Liver (tissue), 10 donors: ENCODE results near the gene ARMS2. TPM values are rescaled to one million over a fixed set of nuclear protein-coding genes. Genes with fewer than 3 reads are reported as not detected.

Experiments used
- DNase-seq: peaks from one replicate; pipeline ENCODE4 v3.0.0-alpha.2; 2017; ENCODE audit warnings: low spot score
- H3K27ac ChIP-seq, 2 donors: one replicate each; pipeline ENCODE4 v1.7.0; 2013; ENCODE audit warnings: inconsistent platforms in 2 of 2, low read length in 2 of 2, control low read depth in 1 of 2, low read depth in 1 of 2, mild to moderate bottlenecking in 1 of 2
- H3K27me3 ChIP-seq, 4 donors: one replicate each; pipeline versions ENCODE4 v1.6.1 to v1.7.0; 2013; ENCODE audit warnings: low read length in 3 of 4, inconsistent platforms in 1 of 4, mild to moderate bottlenecking in 1 of 4, moderate library complexity in 1 of 4; ENCODE audit not compliant: control insufficient read depth in 4 of 4, insufficient read depth in 4 of 4
- H3K36me3 ChIP-seq, 4 donors: one replicate each; pipeline versions ENCODE4 v1.6.1 to v1.7.0; 2013; ENCODE audit warnings: low read length in 3 of 4, mild to moderate bottlenecking in 3 of 4, low read depth in 1 of 4, moderate library complexity in 1 of 4; ENCODE audit not compliant: control insufficient read depth in 4 of 4, insufficient read depth in 3 of 4
- H3K4me1 ChIP-seq, 4 donors: one replicate each; pipeline versions ENCODE4 v1.6.1 to v1.7.0; 2013; ENCODE audit warnings: low read length in 3 of 4, mild to moderate bottlenecking in 3 of 4, moderate library complexity in 1 of 4; ENCODE audit not compliant: control insufficient read depth in 4 of 4, insufficient read depth in 4 of 4
- H3K4me3 ChIP-seq, 3 donors: one replicate each; pipeline versions ENCODE4 v1.6.1 to v1.7.0; 2013; ENCODE audit warnings: low read length in 3 of 3, control low read depth in 1 of 3, low read depth in 1 of 3, mild to moderate bottlenecking in 1 of 3
- H3K9ac ChIP-seq, 2 donors: one replicate each; pipeline ENCODE4 v1.7.0; 2013; ENCODE audit warnings: low read length in 2 of 2, mild to moderate bottlenecking in 2 of 2, moderate library complexity in 2 of 2, control low read depth in 1 of 2, low read depth in 1 of 2
- H3K9me3 ChIP-seq, 4 donors: one replicate each; pipeline versions ENCODE4 v1.6.1 to v1.7.0; 2013; ENCODE audit warnings: low read length in 3 of 4; ENCODE audit not compliant: control insufficient read depth in 4 of 4
- EGR1 ChIP-seq, 2 donors: IDR thresholded peaks; 2 replicates each; pipeline ENCODE4 v1.6.1; 2016 to 2018; ENCODE audit warnings: antibody characterized with exemption in 2 of 2, low read depth in 2 of 2
- FOXA1 ChIP-seq: IDR thresholded peaks from 2 replicates; pipeline ENCODE4 v1.6.1; 2016; ENCODE audit warnings: antibody characterized with exemption
- FOXA2 ChIP-seq: IDR thresholded peaks from 2 replicates; pipeline ENCODE4 v1.6.1; 2016; ENCODE audit warnings: antibody characterized with exemption
- GABPA ChIP-seq, 2 donors: IDR thresholded peaks in 1 of 2; conservative IDR thresholded peaks in 1 of 2; 2 replicates each; pipeline ENCODE4 v1.6.1; 2016; ENCODE audit warnings: antibody characterized with exemption in 2 of 2, mild to moderate bottlenecking in 1 of 2, moderate library complexity in 1 of 2
- HNF4A ChIP-seq, 2 donors: conservative IDR thresholded peaks; 2 replicates each; pipeline ENCODE4 v1.6.1; 2016; ENCODE audit warnings: antibody characterized with exemption in 2 of 2, mild to moderate bottlenecking in 2 of 2
- HNF4G ChIP-seq: IDR thresholded peaks from 2 replicates; pipeline ENCODE4 v1.6.1; 2016; ENCODE audit warnings: antibody characterized with exemption
- JUND ChIP-seq, 2 donors: IDR thresholded peaks; 2 replicates each; pipeline ENCODE4 v1.6.1; 2016; ENCODE audit warnings: antibody characterized with exemption in 2 of 2
- MAX ChIP-seq: IDR thresholded peaks from 2 replicates; pipeline ENCODE4 v1.6.1; 2016; ENCODE audit warnings: antibody characterized with exemption
- NR2F2 ChIP-seq: IDR thresholded peaks from 2 replicates; pipeline ENCODE4 v1.6.1; 2016; ENCODE audit warnings: antibody characterized with exemption
- RAD21 ChIP-seq, 2 donors: IDR thresholded peaks; 2 replicates each; pipeline ENCODE4 v1.6.1; 2016; ENCODE audit warnings: antibody characterized with exemption in 2 of 2, mild to moderate bottlenecking in 2 of 2
- REST ChIP-seq: IDR thresholded peaks from 2 replicates; pipeline ENCODE4 v1.6.1; 2016; ENCODE audit warnings: antibody characterized with exemption, mild to moderate bottlenecking
- RXRA ChIP-seq, 2 donors: IDR thresholded peaks; 2 replicates each; pipeline ENCODE4 v1.6.1; 2017 to 2018; ENCODE audit warnings: antibody characterized with exemption in 2 of 2, mild to moderate bottlenecking in 1 of 2
- SP1 ChIP-seq: IDR thresholded peaks from 2 replicates; pipeline ENCODE4 v1.6.1; 2018; ENCODE audit warnings: antibody characterized with exemption, mild to moderate bottlenecking
- TAF1 ChIP-seq: conservative IDR thresholded peaks from 2 replicates; pipeline ENCODE4 v1.6.1; 2016; ENCODE audit warnings: antibody characterized with exemption, mild to moderate bottlenecking
- YY1 ChIP-seq: IDR thresholded peaks from 2 replicates; pipeline ENCODE4 v1.6.1; 2016; ENCODE audit warnings: antibody characterized with exemption, mild to moderate bottlenecking
- WGBS: extraction: QIAGEN DNeasy Blood & Tissue Kit; methylation state at CpG from one replicate; pipeline ENCODE4 v1.1.7; 2013; 5-methylcytosine and 5-hydroxymethylcytosine counted together
- polyA plus RNA-seq, 2 donors: library from polyadenylated mRNA; stranded (reverse) in 1 of 2; unstranded in 1 of 2; fragments of 200-250 nt in 1 of 2; fragments of >200 nt in 1 of 2; fragmentation: Nextera tagmentation in 1 of 2; extraction: Ambion mirVana in 1 of 2; gene quantifications; one replicate each; pipeline versions ENCODE4 v1.2.1 to v1.2.3, GENCODE V29; 2013 to 2015
- small RNA-seq: library from RNA; depleted of rRNA; stranded (forward); fragments of <200 nt; gene quantifications from one replicate; pipeline ENCODE3, GENCODE V24; 2014
- total RNA-seq, 2 donors: library from RNA; depleted of rRNA; stranded (reverse); fragments of >200 nt; gene quantifications; one replicate each; pipeline ENCODE4 v1.2.3, GENCODE V29; 2014
- TF ChIP-seq, protein P1 (sequence below): IDR thresholded peaks from 2 replicates; pipeline ENCODE4 v1.6.1; 2016; ENCODE audit warnings: antibody characterized with exemption
- TF ChIP-seq, protein P2 (sequence below): IDR thresholded peaks from 2 replicates; pipeline ENCODE4 v1.6.1; 2016; ENCODE audit warnings: antibody characterized with exemption
- TF ChIP-seq, protein P3 (sequence below): fragments of 150-350 bp; IDR thresholded peaks from 2 replicates; pipeline ENCODE4 v1.5.1; 2017; ENCODE audit warnings: improper control_type of control experiment, low read depth, low read length; ENCODE audit not compliant: missing input control
- donor health status: healthy.
- donor health status: healthy.
- donor health status: healthy.
- donor health status: healthy.
- donor health status: healthy.

The ARMS2 gene
- total and polyA plus RNA-seq, 4 donors, result 0.17 TPM; not detected in 3

- no peaks in the 10 kb centered on the region for H3K9me3 ChIP-seq
- peaks cover 0 to 2% (median 0%) of the 10 kb centered on the region in 4 donors for H3K4me1 ChIP-seq
- H3K9ac ChIP-seq, result no peak overlapping the region
- TF ChIP-seq GABPA (IDR thresholded peaks at IDR 0.05 in 1 of 2, conservative IDR thresholded peaks at IDR 0.05 in 1 of 2) (no peak), NR2F2 (no peak), SP1 (no peak), MAX (no peak), FOXA1 (no peak), REST (no peak), EGR1 (IDR thresholded peaks at IDR 0.05; ENCODE audit: low read depth in 2 of 2) (no peak), YY1 (no peak), RAD21 (IDR thresholded peaks at IDR 0.05) (no peak), HNF4G (no peak), TAF1 (no peak), JUND (IDR thresholded peaks at IDR 0.05) (no peak), FOXA2 (no peak), RXRA (IDR thresholded peaks at IDR 0.05) (no peak), HNF4A (conservative IDR thresholded peaks at IDR 0.05) (no peak)
- TF ChIP-seq, protein P1, sequence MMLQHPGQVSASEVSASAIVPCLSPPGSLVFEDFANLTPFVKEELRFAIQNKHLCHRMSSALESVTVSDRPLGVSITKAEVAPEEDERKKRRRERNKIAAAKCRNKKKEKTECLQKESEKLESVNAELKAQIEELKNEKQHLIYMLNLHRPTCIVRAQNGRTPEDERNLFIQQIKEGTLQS, result no peak
- TF ChIP-seq, protein P2, sequence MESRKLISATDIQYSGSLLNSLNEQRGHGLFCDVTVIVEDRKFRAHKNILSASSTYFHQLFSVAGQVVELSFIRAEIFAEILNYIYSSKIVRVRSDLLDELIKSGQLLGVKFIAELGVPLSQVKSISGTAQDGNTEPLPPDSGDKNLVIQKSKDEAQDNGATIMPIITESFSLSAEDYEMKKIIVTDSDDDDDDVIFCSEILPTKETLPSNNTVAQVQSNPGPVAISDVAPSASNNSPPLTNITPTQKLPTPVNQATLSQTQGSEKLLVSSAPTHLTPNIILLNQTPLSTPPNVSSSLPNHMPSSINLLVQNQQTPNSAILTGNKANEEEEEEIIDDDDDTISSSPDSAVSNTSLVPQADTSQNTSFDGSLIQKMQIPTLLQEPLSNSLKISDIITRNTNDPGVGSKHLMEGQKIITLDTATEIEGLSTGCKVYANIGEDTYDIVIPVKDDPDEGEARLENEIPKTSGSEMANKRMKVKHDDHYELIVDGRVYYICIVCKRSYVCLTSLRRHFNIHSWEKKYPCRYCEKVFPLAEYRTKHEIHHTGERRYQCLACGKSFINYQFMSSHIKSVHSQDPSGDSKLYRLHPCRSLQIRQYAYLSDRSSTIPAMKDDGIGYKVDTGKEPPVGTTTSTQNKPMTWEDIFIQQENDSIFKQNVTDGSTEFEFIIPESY, result no peak
- TF ChIP-seq, protein P3, sequence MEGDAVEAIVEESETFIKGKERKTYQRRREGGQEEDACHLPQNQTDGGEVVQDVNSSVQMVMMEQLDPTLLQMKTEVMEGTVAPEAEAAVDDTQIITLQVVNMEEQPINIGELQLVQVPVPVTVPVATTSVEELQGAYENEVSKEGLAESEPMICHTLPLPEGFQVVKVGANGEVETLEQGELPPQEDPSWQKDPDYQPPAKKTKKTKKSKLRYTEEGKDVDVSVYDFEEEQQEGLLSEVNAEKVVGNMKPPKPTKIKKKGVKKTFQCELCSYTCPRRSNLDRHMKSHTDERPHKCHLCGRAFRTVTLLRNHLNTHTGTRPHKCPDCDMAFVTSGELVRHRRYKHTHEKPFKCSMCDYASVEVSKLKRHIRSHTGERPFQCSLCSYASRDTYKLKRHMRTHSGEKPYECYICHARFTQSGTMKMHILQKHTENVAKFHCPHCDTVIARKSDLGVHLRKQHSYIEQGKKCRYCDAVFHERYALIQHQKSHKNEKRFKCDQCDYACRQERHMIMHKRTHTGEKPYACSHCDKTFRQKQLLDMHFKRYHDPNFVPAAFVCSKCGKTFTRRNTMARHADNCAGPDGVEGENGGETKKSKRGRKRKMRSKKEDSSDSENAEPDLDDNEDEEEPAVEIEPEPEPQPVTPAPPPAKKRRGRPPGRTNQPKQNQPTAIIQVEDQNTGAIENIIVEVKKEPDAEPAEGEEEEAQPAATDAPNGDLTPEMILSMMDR, result no peak
- no peak overlapping the region for H3K4me3 ChIP-seq
- H3K27me3 ChIP-seq, result no peaks in the 10 kb centered on the region
- no peak overlapping the region for H3K27ac ChIP-seq
- WGBS, result 93% methylated on average over 15 of the region's 15 CpGs
- DNase-seq, result no peak
- peaks cover 2 to 36% (median 14%) of the 10 kb centered on the region in 4 donors for H3K36me3 ChIP-seq
Measured at GRCh38 chr10:122505885-122506645, 51.6 kb downstream of the ARMS2 start.

Small RNAs within 50 kb of the gene (small RNA-seq; reads per million reads assigned to genes)
- gene MIR3941, result not detected

Other genes starting within 250 kb of the ARMS2 start
- gene BTBD16, start 183.4 kb upstream of the ARMS2 start, total RNA-seq, result 1 to 10 TPM in 1 of 2 donors, under 1 TPM in 1; 0.42 to 1.4 TPM
- 1 to 10 TPM; 2.3 to 2.8 TPM for gene BTBD16, start 183.4 kb upstream of the ARMS2 start, polyA plus RNA-seq
- gene PLEKHA1, start 79.9 kb upstream of the ARMS2 start, total RNA-seq, result 10 to 100 TPM; 15.9 to 24.3 TPM
- 10 to 100 TPM; 21.5 to 29.2 TPM for gene PLEKHA1, start 79.9 kb upstream of the ARMS2 start, polyA plus RNA-seq
- gene HTRA1, start 6.9 kb downstream of the ARMS2 start, total RNA-seq, result 10 to 100 TPM in 1 of 2 donors, 1 to 10 TPM in 1; 4.3 to 73.3 TPM
- gene HTRA1, start 6.9 kb downstream of the ARMS2 start, polyA plus RNA-seq, result 100 to 1,000 TPM in 1 of 2 donors, 10 to 100 TPM in 1; 71.0 to 289 TPM
- gene DMBT1, start 106.1 kb downstream of the ARMS2 start, total RNA-seq, result not detected
- gene DMBT1, start 106.1 kb downstream of the ARMS2 start, polyA plus RNA-seq, result under 1 TPM in 1 of 2 donors, not detected in 1; 0.03 TPM
- not detected for gene C10orf120, start 245.2 kb downstream of the ARMS2 start, total RNA-seq
- not detected for gene C10orf120, start 245.2 kb downstream of the ARMS2 start, polyA plus RNA-seq